ENCODE data around the gene EDIL3.
"Not testable (repeated sequence)": the region's sequence is repeated elsewhere in the genome, so short reads cannot be mapped to it uniquely, and the experiment has no call there.

The EDIL3 gene

DNA sequence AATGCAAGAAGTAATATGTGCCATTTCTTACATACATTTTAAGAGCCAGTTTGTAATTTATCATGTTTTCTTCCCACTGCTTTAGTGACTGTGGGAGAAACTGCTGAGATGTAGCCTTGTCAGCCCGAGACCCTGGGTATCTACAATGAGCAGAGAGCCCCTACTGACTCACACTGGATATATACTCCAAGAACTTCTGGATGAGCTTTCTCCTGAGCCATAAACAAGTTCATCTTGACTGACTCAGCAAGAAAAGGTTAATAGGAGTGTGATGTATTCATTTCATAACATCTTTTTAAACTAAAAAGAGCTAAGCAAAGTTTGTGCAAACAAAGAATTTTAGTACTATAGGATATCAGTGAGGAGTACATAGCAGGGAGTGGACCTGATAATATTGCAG, 182.5 kb downstream of the EDIL3 start:
- Histone ChIP-seq H3K9me3 (ENCODE audit: control insufficient read depth, insufficient read depth, low read length) (no peaks in the 10 kb centered on the region), H3K27ac (ENCODE audit: low read length) (no peak overlapping the region), H3K4me3 (ENCODE audit: low read length) (no peak overlapping the region), H3K27me3 (ENCODE audit: control insufficient read depth, insufficient read depth, low read length) (no peaks in the 10 kb centered on the region), H3K36me3 (ENCODE audit: control insufficient read depth, insufficient read depth, low read length) (no peaks in the 10 kb centered on the region), H3K4me1 (ENCODE audit: control insufficient read depth, insufficient read depth, low read length) (no peaks in the 10 kb centered on the region)
- DNase-seq (ENCODE audit: low read depth, low spot score): no peak
- no CpG with 5 or more reads among the region's 1 CpG for WGBS (ENCODE audit: insufficient coverage, insufficient read length)

DNA sequence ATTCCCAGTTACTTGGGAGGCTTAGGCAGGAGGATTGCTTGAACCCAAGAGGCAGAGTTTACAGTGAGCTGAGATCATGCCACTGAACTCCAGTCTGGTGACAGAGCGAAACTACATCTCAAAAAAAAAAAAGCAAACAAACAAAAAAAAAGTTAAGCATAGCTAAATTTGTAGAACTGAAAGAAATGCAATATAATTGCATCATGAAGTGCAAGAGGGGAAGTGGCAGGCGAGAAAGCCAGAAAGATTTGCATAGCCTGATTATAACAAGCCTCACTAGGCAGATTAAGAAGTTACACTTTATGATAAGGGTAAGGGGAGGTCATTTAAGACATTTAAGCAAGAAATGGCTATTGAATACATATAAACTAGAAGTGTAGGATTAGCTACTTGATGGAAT, 187.1 kb downstream of the EDIL3 start:
- no peaks in the 10 kb centered on the region for H3K27me3 ChIP-seq (ENCODE audit: control insufficient read depth, insufficient read depth, low read length)
- no peaks in the 10 kb centered on the region for H3K9me3 ChIP-seq (ENCODE audit: control insufficient read depth, insufficient read depth, low read length)
- WGBS (ENCODE audit: insufficient coverage, insufficient read length): no CpG with 5 or more reads among the region's 2 CpGs
- DNase-seq (ENCODE audit: low read depth, low spot score): no peak
- H3K36me3 ChIP-seq (ENCODE audit: control insufficient read depth, insufficient read depth, low read length): no peaks in the 10 kb centered on the region
- no peak overlapping the region for H3K27ac ChIP-seq (ENCODE audit: low read length)
- no peaks in the 10 kb centered on the region for H3K4me1 ChIP-seq (ENCODE audit: control insufficient read depth, insufficient read depth, low read length)
- no peak overlapping the region for H3K4me3 ChIP-seq (ENCODE audit: low read length)

DNA sequence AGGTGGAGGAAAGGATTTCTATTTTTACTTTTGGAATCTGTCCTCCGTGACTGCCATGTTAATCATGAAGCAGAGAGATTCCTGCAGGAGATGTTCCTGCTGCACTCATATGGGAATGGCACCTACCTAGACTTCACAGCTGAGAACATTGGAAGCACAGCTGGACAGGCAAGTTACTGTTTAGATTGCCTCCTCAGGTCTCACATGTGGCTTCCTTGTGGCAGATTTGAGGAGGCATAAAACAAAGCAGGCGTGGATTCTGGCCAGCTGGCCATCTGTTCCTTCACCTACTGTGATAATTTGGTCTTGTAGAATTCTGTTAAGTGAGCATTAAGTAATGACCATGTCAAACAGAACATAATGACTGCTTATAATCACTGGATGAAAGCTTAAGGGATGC, 193.4 kb downstream of the EDIL3 start:
- no peaks in the 10 kb centered on the region for H3K27me3 ChIP-seq (ENCODE audit: control insufficient read depth, insufficient read depth, low read length)
- no peaks in the 10 kb centered on the region for H3K9me3 ChIP-seq (ENCODE audit: control insufficient read depth, insufficient read depth, low read length)
- H3K4me1 ChIP-seq (ENCODE audit: control insufficient read depth, insufficient read depth, low read length): no peaks in the 10 kb centered on the region
- no peak overlapping the region for H3K27ac ChIP-seq (ENCODE audit: low read length)
- H3K36me3 ChIP-seq (ENCODE audit: control insufficient read depth, insufficient read depth, low read length): no peaks in the 10 kb centered on the region
- no peak for DNase-seq (ENCODE audit: low read depth, low spot score)
- WGBS (ENCODE audit: insufficient coverage, insufficient read length): no CpG with 5 or more reads among the region's 2 CpGs
- H3K4me3 ChIP-seq (ENCODE audit: low read length): no peak overlapping the region

DNA sequence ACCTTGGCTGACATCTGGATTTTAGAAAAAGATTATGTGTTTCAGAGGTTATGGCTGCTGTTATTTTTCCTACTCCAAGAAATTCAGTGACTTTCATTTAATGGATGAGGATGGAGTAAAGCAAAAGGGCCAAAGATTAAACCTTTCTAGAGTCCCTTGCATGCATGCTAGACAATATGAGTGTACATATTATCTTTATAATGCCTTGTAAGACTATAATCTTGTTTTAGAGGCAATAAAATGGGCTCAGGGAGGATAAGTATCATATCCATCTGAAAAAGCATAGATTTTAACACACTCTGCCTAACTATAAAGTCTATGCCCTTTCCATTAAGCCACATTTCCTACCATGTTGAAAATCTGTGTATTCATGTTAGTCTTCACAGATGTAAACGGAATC, 199.8 kb downstream of the EDIL3 start:
- Histone ChIP-seq H3K4me3 (ENCODE audit: low read length) (no peak overlapping the region), H3K36me3 (ENCODE audit: control insufficient read depth, insufficient read depth, low read length) (no peaks in the 10 kb centered on the region), H3K27me3 (ENCODE audit: control insufficient read depth, insufficient read depth, low read length) (no peaks in the 10 kb centered on the region), H3K27ac (ENCODE audit: low read length) (no peak overlapping the region), H3K4me1 (ENCODE audit: control insufficient read depth, insufficient read depth, low read length) (no peaks in the 10 kb centered on the region), H3K9me3 (ENCODE audit: control insufficient read depth, insufficient read depth, low read length) (no peaks in the 10 kb centered on the region)
- DNase-seq (ENCODE audit: low read depth, low spot score): no peak
- WGBS (ENCODE audit: insufficient coverage, insufficient read length): no CpG with 5 or more reads among the region's 1 CpG

DNA sequence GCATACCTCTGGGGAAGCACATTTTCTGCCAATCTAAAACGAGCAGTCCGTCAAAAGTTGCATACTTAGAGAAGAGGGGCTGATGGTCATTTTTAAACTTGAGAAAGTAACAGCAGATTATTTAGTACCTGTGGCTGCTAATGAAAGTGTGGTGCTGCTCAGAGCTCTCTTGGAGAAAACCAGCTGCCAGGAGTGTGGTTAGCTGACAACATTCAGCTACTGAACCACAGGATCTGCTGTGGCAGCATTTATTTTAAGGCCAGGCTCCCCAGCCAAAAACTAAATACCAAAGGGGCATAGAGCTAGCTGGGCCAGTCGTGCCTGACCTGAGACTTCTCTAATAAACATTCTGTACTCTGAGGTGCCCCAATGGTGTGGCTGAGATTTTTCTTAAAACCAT, 203.6 kb downstream of the EDIL3 start:
- Histone ChIP-seq H3K4me3 (ENCODE audit: low read length) (no peak overlapping the region), H3K27ac (ENCODE audit: low read length) (no peak overlapping the region), H3K27me3 (ENCODE audit: control insufficient read depth, insufficient read depth, low read length) (no peaks in the 10 kb centered on the region), H3K36me3 (ENCODE audit: control insufficient read depth, insufficient read depth, low read length) (no peaks in the 10 kb centered on the region), H3K4me1 (ENCODE audit: control insufficient read depth, insufficient read depth, low read length) (no peaks in the 10 kb centered on the region), H3K9me3 (ENCODE audit: control insufficient read depth, insufficient read depth, low read length) (no peaks in the 10 kb centered on the region)
- DNase-seq (ENCODE audit: low read depth, low spot score): no peak
- no CpG with 5 or more reads among the region's 3 CpGs for WGBS (ENCODE audit: insufficient coverage, insufficient read length)

DNA sequence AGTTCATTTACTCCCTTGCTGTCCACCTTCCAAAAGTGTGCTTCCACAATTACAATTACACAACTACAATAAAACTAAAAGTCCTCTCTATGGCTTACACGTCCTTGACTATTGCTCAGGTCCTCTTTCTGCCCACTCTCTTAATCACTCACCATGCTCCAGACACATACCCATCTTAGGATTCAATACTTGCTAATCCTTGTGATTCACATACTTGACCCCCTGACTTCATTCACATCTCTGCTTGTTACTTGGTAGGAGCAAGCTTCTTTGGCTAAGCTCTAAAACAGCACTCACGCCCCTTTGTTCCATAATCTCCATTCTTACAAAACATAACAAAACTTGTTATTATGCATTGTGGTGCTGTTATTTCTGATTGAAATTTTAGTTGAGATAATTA, 215.8 kb downstream of the EDIL3 start:
- WGBS (ENCODE audit: insufficient coverage, insufficient read length): no CpG with 5 or more reads among the region's 2 CpGs
- DNase-seq (ENCODE audit: low read depth, low spot score): no peak
- Histone ChIP-seq H3K27ac (ENCODE audit: low read length) (no peak overlapping the region), H3K4me1 (ENCODE audit: control insufficient read depth, insufficient read depth, low read length) (no peaks in the 10 kb centered on the region), H3K27me3 (ENCODE audit: control insufficient read depth, insufficient read depth, low read length) (no peaks in the 10 kb centered on the region), H3K9me3 (ENCODE audit: control insufficient read depth, insufficient read depth, low read length) (no peaks in the 10 kb centered on the region), H3K36me3 (ENCODE audit: control insufficient read depth, insufficient read depth, low read length) (no peaks in the 10 kb centered on the region; the same call in 1 of the 2 replicates), H3K4me3 (ENCODE audit: low read length) (no peak overlapping the region)

DNA sequence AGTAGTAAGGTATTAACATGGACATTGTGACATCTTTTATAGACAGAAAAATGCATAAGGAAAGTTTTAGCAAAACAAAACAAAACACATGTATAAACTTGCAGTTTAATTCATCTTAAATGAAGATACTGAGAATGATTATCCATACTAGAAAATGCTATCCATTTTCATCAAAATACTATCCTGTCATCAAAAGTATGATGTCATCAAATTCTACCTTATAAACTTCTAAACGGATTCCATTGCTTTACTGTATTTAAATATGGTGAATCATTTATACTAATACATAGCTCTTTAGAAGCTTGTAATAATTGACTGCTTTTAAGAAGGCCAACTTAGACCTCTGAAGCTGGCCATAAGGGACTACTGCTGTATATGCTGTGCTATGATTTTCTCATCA, 221.0 kb downstream of the EDIL3 start:
- no CpG with 5 or more reads among the region's 1 CpG for WGBS (ENCODE audit: insufficient coverage, insufficient read length)

DNA sequence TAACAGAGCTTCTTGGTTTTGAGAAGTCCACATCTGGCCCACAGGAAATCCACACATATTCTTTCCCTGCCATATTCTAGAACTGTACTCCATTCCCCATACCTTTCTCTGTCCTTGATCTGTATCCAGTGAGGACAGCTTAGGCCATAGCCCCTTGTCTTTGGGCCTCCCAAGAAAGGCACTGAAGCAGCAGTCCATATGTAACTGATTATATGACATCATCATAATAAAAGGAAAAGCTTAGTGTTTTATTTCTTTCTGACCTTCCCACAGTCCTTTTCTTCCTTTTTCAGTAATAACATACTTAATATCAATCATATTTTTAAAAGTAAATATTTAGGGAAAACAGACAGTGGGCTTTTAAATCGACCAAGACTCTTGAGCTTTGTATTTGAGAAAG, 222.0 kb downstream of the EDIL3 start:
- Histone ChIP-seq H3K4me1 (ENCODE audit: control insufficient read depth, insufficient read depth, low read length) (no peaks in the 10 kb centered on the region), H3K4me3 (ENCODE audit: low read length) (no peak overlapping the region), H3K36me3 (ENCODE audit: control insufficient read depth, insufficient read depth, low read length) (no peaks in the 10 kb centered on the region), H3K27ac (ENCODE audit: low read length) (no peak overlapping the region), H3K9me3 (ENCODE audit: control insufficient read depth, insufficient read depth, low read length) (no peaks in the 10 kb centered on the region), H3K27me3 (ENCODE audit: control insufficient read depth, insufficient read depth, low read length) (no peaks in the 10 kb centered on the region)
- DNase-seq (ENCODE audit: low read depth, low spot score): no peak
- WGBS (ENCODE audit: insufficient coverage, insufficient read length): no CpG with 5 or more reads among the region's 1 CpG

More for the DNA sequence above, 221.0 kb downstream of the EDIL3 start:
- H3K27me3 ChIP-seq (ENCODE audit: control insufficient read depth, insufficient read depth, low read length): no peaks in the 10 kb centered on the region
- no peak overlapping the region for H3K27ac ChIP-seq (ENCODE audit: low read length)
- H3K4me1 ChIP-seq (ENCODE audit: control insufficient read depth, insufficient read depth, low read length): no peaks in the 10 kb centered on the region
- no peak for DNase-seq (ENCODE audit: low read depth, low spot score)
- no peak overlapping the region for H3K4me3 ChIP-seq (ENCODE audit: low read length)
- H3K36me3 ChIP-seq (ENCODE audit: control insufficient read depth, insufficient read depth, low read length): no peaks in the 10 kb centered on the region
- H3K9me3 ChIP-seq (ENCODE audit: control insufficient read depth, insufficient read depth, low read length): no peaks in the 10 kb centered on the region

DNA sequence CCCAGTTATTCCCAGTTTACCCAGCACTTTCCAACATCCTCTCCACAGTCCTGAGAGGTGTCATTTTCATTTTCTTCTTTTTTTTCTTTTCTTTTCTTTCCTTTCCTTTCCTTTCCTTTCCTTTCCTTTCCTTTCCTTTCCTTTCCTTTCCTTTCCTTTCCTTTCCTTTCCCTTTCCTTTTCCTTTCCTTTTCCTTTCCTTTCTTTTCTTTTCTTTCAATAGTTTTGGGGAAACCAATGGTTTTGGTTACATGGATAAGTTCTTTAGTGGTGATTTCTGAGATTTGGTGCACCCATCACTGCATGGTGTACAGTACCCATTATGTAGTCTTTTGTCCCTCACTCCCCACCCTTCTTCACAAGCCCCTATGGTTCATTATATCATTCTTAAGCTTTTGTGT, 224.0 kb downstream of the EDIL3 start:
- H3K9me3 ChIP-seq (ENCODE audit: control insufficient read depth, insufficient read depth, low read length); DNase-seq (ENCODE audit: low read depth, low spot score); H3K4me3 ChIP-seq (ENCODE audit: low read length); H3K4me1 ChIP-seq (ENCODE audit: control insufficient read depth, insufficient read depth, low read length); H3K36me3 ChIP-seq (ENCODE audit: control insufficient read depth, insufficient read depth, low read length); H3K27me3 ChIP-seq (ENCODE audit: control insufficient read depth, insufficient read depth, low read length); H3K27ac ChIP-seq (ENCODE audit: low read length): not testable (repeated sequence)

DNA sequence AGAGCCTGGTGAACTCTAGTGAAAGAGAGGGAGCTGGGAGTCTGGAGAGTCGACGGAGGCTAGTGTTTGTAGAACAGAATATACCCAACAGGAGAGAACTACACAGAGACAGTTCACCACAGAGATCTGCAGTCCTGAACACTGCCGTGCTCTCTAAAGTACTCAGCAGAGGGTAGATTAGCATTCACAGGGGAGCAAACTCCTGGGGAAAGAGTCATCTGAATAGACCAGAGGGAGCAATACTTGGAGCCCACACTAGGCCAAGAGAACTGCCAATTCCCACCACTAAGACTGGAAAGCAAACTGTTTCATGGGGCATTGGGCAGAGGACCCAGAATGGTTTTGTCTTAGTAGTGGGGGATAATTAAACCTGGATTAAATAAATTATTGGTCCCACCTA, 235.6 kb downstream of the EDIL3 start:
- no CpG with 5 or more reads among the region's 3 CpGs for WGBS (ENCODE audit: insufficient coverage, insufficient read length)
- Histone ChIP-seq H3K9me3 (ENCODE audit: control insufficient read depth, insufficient read depth, low read length) (no peaks in the 10 kb centered on the region), H3K4me3 (ENCODE audit: low read length) (no peak overlapping the region), H3K27me3 (ENCODE audit: control insufficient read depth, insufficient read depth, low read length) (no peaks in the 10 kb centered on the region), H3K27ac (ENCODE audit: low read length) (no peak overlapping the region), H3K36me3 (ENCODE audit: control insufficient read depth, insufficient read depth, low read length) (no peaks in the 10 kb centered on the region), H3K4me1 (ENCODE audit: control insufficient read depth, insufficient read depth, low read length) (no peaks in the 10 kb centered on the region)
- peak; percentile 5 for DNase-seq (ENCODE audit: low read depth, low spot score)

DNA sequence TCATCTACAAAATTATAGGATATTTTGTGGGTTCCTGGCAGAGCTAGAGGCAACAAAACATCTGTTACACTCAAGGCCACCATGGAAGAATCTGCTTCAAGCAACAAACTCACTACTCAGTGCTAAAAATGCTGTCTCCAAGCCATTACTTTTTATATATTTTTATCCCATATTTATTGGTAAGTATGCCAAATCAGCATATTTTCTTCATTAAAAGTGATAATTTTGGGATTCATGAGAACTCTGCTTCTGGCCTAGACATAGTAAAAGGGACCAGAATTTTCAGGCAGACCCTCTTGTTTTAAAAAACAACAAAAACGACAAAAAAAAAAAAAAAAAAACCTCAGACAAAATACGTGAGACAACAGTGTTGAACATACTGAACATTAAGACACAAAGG, 236.0 kb downstream of the EDIL3 start:
- Histone ChIP-seq H3K9me3 (ENCODE audit: control insufficient read depth, insufficient read depth, low read length) (no peaks in the 10 kb centered on the region), H3K36me3 (ENCODE audit: control insufficient read depth, insufficient read depth, low read length) (no peaks in the 10 kb centered on the region), H3K4me1 (ENCODE audit: control insufficient read depth, insufficient read depth, low read length) (no peaks in the 10 kb centered on the region), H3K4me3 (ENCODE audit: low read length) (no peak overlapping the region), H3K27me3 (ENCODE audit: control insufficient read depth, insufficient read depth, low read length) (no peaks in the 10 kb centered on the region), H3K27ac (ENCODE audit: low read length) (no peak overlapping the region)
- no CpG with 5 or more reads among the region's 2 CpGs for WGBS (ENCODE audit: insufficient coverage, insufficient read length)
- DNase-seq (ENCODE audit: low read depth, low spot score): no peak

Data from iPS DF 6.9 (cell line).